Measurements from ENCODE around the gene CBLIF.
"Not testable (repeated sequence)": the region's sequence is repeated elsewhere in the genome, so short reads cannot be mapped to it uniquely, and the experiment has no call there.

The CBLIF gene

GRCh38 chr11:59792507-59792906 lies 52.8 kb downstream of the CBLIF start:
- H3K4me3 Mint-ChIP-seq: no peak overlapping the region
- H3K27ac Mint-ChIP-seq: no peak overlapping the region
- no peak for DNase-seq
- peaks cover 8% of the 10 kb centered on the region for H3K27me3 Mint-ChIP-seq (ENCODE audit: low read depth, poor library complexity)
- H3K36me3 Mint-ChIP-seq (ENCODE audit: low read depth): peaks cover 11% of the 10 kb centered on the region
- H3K4me1 Mint-ChIP-seq: peaks cover 23% of the 10 kb centered on the region
- no peaks in the 10 kb centered on the region for H3K9me3 Mint-ChIP-seq
- no peak for TF ChIP-seq CTCF (IDR thresholded peaks at IDR 0.05)

- H3K27ac Mint-ChIP-seq: no peak overlapping the region
- peaks cover 8% of the 10 kb centered on the region for H3K27me3 Mint-ChIP-seq (ENCODE audit: low read depth, poor library complexity)
- no peak for DNase-seq
- peaks cover 12% of the 10 kb centered on the region for H3K36me3 Mint-ChIP-seq (ENCODE audit: low read depth)
- H3K4me1 Mint-ChIP-seq: peaks cover 23% of the 10 kb centered on the region
- no peak overlapping the region for H3K4me3 Mint-ChIP-seq
- TF ChIP-seq CTCF (IDR thresholded peaks at IDR 0.05): no peak
- H3K9me3 Mint-ChIP-seq: no peaks in the 10 kb centered on the region
Observed at GRCh38 chr11:59791639-59792038, 53.7 kb downstream of the CBLIF start.

DNA sequence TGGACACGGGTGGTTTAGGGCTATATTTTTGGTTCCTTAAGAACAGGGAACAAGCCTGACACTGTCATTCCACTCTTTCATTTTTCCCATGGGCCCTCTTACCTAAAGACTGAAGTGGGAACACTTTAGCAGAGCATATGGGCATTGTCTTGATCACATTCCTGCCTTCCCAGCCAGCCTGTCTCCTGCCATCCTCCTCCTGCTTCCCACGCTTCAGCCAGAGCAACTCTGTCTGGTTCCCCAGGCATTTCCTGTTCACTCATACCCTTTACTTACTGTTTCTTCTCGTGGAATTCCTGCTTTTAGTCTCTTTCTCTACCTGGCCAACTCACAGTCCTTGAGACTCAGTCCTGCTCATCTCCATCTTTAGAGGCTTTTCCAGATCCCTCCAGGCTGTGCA lies 57.5 kb downstream of the CBLIF start:
- no peak for TF ChIP-seq CTCF (IDR thresholded peaks at IDR 0.05)
- Mint-ChIP-seq H3K9me3 (peaks cover 6% of the 10 kb centered on the region), H3K27me3 (ENCODE audit: low read depth, poor library complexity) (peaks cover 4% of the 10 kb centered on the region), H3K4me1 (peaks cover 20% of the 10 kb centered on the region), H3K36me3 (ENCODE audit: low read depth) (peaks cover 27% of the 10 kb centered on the region), H3K27ac (peak overlapping the region; percentile 60), H3K4me3 (no peak overlapping the region)
- no peak for DNase-seq

DNA sequence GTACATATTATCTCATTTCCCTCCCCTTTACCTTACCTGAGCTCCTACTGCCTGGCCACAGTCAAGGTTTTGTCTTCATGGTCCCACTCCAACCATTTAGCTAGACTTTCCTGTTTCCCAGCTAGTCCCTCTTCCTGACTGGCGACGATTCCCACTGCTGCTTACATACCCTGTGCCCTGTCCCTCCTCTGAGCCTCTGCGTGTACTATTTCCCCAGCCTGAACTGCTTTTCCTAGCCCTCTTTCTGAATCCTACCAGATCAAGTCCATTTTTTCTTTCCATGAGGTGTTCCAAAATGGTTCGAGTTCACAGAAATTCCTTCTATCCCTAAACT lies 58.1 kb downstream of the CBLIF start:
- peaks cover 14% of the 10 kb centered on the region for H3K4me1 Mint-ChIP-seq
- no peak for TF ChIP-seq CTCF (IDR thresholded peaks at IDR 0.05)
- no peak for DNase-seq
- peak overlapping the region; percentile 36 for H3K27ac Mint-ChIP-seq
- no peak overlapping the region for H3K4me3 Mint-ChIP-seq
- peaks cover 4% of the 10 kb centered on the region for H3K27me3 Mint-ChIP-seq (ENCODE audit: low read depth, poor library complexity)
- H3K36me3 Mint-ChIP-seq (ENCODE audit: low read depth): peaks cover 29% of the 10 kb centered on the region
- peaks cover 6% of the 10 kb centered on the region for H3K9me3 Mint-ChIP-seq

- TF ChIP-seq CTCF (IDR thresholded peaks at IDR 0.05): no peak
- DNase-seq: no peak
- H3K4me1 Mint-ChIP-seq: peaks cover under 1% of the 10 kb centered on the region
- H3K27ac Mint-ChIP-seq: no peak overlapping the region
- no peak overlapping the region for H3K4me3 Mint-ChIP-seq
- H3K27me3 Mint-ChIP-seq (ENCODE audit: low read depth, poor library complexity): peaks cover 4% of the 10 kb centered on the region
- peaks cover 37% of the 10 kb centered on the region for H3K36me3 Mint-ChIP-seq (ENCODE audit: low read depth)
- peaks cover 6% of the 10 kb centered on the region for H3K9me3 Mint-ChIP-seq
Observed at GRCh38 chr11:59785818-59786217, 59.5 kb downstream of the CBLIF start.

- peaks cover 42% of the 10 kb centered on the region for H3K36me3 Mint-ChIP-seq (ENCODE audit: low read depth)
- DNase-seq; H3K27me3 Mint-ChIP-seq (ENCODE audit: low read depth, poor library complexity); H3K4me3 Mint-ChIP-seq; H3K9me3 Mint-ChIP-seq; H3K4me1 Mint-ChIP-seq; H3K27ac Mint-ChIP-seq: not testable (repeated sequence)
Observed at GRCh38 chr11:59784441-59784840, 60.9 kb downstream of the CBLIF start.

Measured in nephron progenitor cell (in vitro differentiated cells).